HG03039 (cell line): ENCODE measurements around the gene NAALADL2.

Experiments
- ATAC-seq: cut with Tn5 transposase; IDR thresholded peaks from one replicate; pipeline ENCODE4 v1.9.1; 2021; ENCODE audit warnings: mild to moderate bottlenecking, moderate library complexity; ENCODE audit not compliant: unreplicated experiment

NAALADL2 gene

GRCh38 chr3:174884776-174885568 lies 25.8 kb downstream of the NAALADL2 start:
- no peak for ATAC-seq

GRCh38 chr3:174891524-174892203 lies 32.5 kb downstream of the NAALADL2 start:
- ATAC-seq, result no peak

- no peak for ATAC-seq
Observed at GRCh38 chr3:174907027-174907426, 47.9 kb downstream of the NAALADL2 start.

GRCh38 chr3:174907628-174908407 lies 48.7 kb downstream of the NAALADL2 start:
- no peak for ATAC-seq

DNA sequence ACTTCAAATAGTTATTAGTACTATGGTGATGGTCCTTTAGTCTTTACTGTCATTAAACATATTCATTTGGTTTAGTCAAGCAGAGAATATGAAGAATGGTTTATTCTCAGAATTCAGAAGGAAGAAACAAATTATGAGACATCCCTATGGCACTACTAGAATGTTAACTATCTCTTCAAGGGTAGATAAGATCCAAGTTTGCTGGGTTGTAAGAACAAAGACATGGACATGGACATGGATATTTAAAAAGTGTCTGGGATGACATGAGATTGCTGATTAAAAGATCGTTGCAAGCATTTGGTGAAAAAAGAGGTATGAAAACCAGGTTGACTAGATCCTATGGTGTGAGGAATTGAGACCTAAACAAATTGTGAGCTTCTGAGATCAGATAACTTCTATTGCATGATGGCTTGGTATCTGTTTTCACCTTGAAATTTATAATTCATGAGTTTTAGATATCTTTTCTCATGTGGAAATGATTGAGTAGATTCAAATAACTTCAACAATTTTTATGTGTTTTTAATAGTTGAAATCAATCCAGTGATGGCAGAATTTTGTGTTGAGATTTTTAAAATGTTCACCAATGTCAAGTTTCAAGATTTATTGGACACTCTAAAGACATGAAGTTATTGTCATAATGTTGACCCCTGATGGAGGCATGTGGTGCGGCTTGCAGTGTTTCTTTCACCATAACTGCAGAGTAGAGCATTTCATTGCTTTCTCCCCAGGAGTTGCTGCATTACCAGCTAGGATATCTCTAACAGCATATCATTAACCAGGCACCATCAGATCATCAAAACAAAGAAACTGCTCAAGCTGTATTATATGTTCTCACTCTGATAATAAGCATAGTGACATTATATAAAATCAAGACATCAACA lies 72.6 kb downstream of the NAALADL2 start:
- no peak for ATAC-seq

DNA sequence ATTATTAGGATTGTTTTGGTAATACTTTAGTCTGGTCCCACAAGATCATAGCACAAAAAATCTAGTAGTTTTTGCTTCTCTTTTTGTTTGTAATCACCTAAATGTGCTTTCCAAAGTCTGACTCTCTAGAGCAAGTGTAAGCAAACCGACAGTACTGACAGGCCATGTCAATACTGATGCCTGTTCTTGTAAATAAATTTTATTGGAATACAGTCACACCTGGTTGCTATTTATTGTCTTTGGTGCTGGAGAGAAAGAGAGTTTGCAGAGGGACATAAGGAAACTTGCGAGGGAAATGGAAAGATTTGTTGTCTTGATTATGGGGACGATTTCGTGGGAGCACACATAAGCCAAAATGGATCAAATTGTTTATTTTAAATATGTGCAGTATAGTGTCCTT lies 77.5 kb downstream of the NAALADL2 start:
- no peak for ATAC-seq

DNA sequence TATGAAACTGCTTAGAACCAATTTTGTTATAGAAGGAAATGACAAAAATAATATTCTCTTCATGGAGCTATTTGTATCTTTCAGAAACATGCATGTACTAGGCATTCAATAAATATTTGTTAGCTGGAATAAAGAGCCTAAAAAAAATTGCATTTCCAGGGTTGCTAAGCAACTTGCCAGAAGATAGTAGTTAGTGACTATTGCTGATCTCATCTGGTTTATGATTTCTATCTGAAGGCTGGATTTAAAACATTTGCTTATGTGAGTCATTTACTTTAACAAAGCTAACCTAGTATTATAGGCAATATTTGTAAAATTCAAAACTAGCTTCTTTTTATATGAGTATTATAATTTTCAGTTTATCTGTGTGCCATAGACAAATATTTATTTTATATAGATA lies 78.3 kb downstream of the NAALADL2 start:
- ATAC-seq, result no peak

- ATAC-seq, result no peak
Observed at GRCh38 chr3:174938102-174938501, 79.0 kb downstream of the NAALADL2 start.

- no peak for ATAC-seq
Observed at GRCh38 chr3:174940151-174940550, 81.0 kb downstream of the NAALADL2 start.

GRCh38 chr3:174945276-174945675 lies 86.1 kb downstream of the NAALADL2 start:
- ATAC-seq, result no peak

DNA sequence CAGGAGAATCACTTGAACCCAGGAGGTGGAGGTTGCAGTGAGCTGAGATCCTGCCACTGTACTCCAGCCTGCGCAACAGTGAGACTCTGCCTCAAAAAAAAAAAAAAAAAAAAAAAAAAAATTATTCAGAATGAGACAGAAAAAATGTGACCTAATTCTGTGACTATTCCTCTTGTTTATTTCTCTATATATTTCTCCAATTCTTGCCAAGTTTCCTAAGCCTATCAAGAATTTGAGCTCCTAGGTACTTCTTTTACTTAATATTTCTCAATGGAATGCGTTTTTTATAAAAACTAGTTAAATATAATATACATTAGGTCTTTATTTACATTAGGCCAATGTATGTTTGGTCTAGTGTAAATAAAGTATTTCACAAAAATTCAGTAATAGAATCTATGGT lies 86.8 kb downstream of the NAALADL2 start:
- no peak for ATAC-seq

DNA sequence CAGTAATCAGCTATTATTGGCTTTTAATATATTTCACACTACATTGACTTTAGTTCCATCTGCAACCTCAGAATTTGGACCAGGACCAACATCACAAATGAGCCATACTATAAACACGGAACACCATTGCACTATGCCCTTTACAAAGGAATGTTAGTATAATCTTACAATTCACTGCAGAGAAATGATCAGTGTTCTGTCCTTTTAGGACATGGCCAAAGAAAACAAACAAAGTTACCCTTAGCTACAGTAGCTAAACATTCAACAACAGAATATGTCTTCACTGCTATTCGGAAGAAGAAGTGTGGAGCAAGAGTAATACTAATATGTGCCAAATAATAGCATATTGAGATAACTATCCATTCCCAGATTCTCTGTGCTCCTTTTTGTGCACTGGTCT lies 90.4 kb downstream of the NAALADL2 start:
- ATAC-seq, result no peak

DNA sequence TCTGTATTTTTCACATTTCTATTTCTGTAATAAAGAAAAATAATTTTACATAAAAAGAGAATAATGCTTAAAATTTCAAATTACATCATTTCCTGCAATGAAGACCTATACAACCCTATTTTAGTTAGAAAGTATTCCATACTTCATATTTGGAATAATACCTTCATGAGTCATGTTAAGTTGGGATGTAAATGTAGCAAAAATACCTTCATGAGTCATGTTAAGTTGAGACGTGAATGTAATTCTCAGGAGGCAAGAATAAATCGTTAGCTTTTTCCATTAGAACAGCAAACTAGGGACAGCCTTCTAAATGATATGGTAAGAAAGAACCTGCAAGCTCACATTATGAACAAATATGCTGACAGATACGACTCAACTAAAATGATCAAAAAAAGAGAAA lies 91.9 kb downstream of the NAALADL2 start:
- no peak for ATAC-seq

DNA sequence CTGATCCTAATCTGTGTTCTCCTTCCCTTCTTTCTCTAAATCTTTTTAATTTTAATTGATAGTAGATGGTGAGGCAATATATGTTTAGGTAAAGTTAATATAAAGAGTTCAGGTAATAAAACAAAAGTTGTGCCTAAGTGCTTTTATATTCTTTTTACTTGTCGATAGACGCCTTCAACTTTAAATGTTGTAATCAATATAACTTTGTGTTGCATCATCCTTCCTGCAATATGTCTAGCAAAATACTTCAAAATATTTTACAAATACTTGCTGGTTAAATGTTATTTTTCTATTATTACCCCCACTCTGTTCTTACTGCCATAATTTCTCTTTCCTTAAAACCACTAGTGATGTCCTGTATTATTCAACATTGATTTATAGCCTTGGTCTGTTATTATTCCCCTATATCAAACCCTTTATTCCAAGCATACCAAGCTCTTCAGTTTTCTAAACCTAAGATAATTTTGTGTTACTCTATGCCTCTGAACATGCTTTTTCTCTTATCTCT lies 92.4 kb downstream of the NAALADL2 start:
- ATAC-seq, result no peak

- ATAC-seq, result no peak
Observed at GRCh38 chr3:174953068-174953467, 93.9 kb downstream of the NAALADL2 start.

DNA sequence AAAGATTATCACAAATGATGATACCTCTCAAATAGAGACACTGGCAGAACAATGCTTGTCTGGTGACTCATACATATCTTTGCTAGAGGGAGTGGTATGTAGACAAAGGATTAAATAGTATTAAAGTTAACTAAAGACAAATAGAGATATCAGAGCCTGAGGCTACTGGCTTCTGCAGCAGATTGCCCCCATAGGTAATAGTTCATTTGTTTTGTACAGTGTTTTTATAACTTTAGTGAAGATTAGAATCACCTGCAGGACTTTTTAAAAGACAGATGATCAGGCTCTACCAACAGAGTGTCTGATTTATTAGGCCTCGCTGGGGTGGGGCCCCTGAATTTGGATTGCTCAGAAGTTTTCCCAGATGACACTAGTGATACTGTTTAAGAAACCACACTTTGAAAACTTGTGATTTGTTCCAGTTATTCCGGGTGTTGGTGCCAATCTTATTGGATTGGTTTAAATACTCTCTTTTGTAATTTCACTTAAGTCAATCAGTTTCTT lies 96.4 kb downstream of the NAALADL2 start:
- ATAC-seq, result no peak

GRCh38 chr3:174957081-174957480 lies 97.9 kb downstream of the NAALADL2 start:
- no peak for ATAC-seq

- ATAC-seq, result no peak
Observed at GRCh38 chr3:174957551-174958001, 98.4 kb downstream of the NAALADL2 start.

DNA sequence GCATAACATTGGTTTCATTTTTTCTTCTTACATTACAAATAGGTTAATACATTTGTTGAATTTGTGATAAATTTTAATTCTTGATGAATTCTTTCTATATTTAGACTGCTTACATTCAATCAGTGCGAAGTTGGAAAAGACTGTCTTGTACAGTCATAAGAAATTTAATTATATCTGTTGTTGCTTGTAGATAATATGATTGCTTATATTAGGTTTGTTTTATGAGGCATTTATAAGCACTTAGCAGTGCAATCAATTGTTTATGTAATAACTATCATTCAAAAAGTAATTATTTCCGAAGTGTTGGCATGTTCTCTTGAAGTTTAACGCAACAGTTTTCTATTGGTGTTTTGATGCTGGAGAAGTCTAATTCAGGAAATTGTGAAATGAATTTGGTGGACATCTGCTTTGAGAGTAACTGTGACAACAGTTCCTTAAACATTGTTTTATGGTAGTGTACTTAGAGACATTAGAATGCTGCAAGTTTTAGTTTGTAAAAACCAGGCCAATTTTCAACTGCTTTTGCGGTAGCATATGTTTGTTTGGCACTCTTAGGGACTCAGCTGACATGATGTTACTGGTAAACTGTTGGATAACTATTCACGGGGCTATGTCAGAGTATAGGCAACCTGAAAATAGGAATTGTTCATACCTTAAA lies 99.7 kb downstream of the NAALADL2 start:
- no peak for ATAC-seq
